Body of pancreas (tissue), 4 donors: ENCODE results near the gene GOSR1. TPM values are rescaled to one million over a fixed set of nuclear protein-coding genes. Genes with fewer than 3 reads are reported as not detected.

Source experiments
- ATAC-seq: fragments of 150-250 bp; one replicate; pipeline ENCODE4 v1.9.1; 2016
- DNase-seq, 4 donors: peaks; one replicate each; pipeline ENCODE4 v3.0.0-alpha.2; 2019
- H3K27ac ChIP-seq, 4 donors: fragments of 200-600 bp; sonication (generic); 1 replicate in 3 of 4; 2 replicates in 1 of 4; pipeline versions ENCODE4 v1.5.1 to v1.6.1; 2016 to 2019; ENCODE audit warnings: mild to moderate bottlenecking in 1 of 4, mixed read lengths in 1 of 4, moderate library complexity in 1 of 4
- H3K27me3 ChIP-seq, 2 donors: fragments of 200-600 bp; sonication (generic); one replicate each; pipeline ENCODE4 v1.6.0; 2016; ENCODE audit warnings: mild to moderate bottlenecking in 1 of 2
- H3K36me3 ChIP-seq, 2 donors: fragments of 200-600 bp; sonication (generic); replicated peaks in 1 of 2; 2 replicates each; pipeline ENCODE4 v1.5.1; 2016; ENCODE audit warnings: low read depth in 2 of 2; ENCODE audit not compliant: insufficient read depth in 1 of 2
- H3K4me1 ChIP-seq: fragments of 200-600 bp; sonication (generic); one replicate; pipeline ENCODE4 v1.6.0; 2016
- H3K4me3 ChIP-seq, 2 donors: fragments of 200-600 bp; sonication (generic); 1 replicate in 1 of 2; 2 replicates in 1 of 2; pipeline ENCODE4 v1.5.1; 2016 to 2019
- H3K9me3 ChIP-seq, 3 donors: fragments of 200-600 bp; sonication (generic); 1 replicate in 2 of 3; 2 replicates in 1 of 3; pipeline ENCODE4 v1.5.1; 2016
- POLR2A ChIP-seq, 3 donors: fragments of 450-650 bp; IDR thresholded peaks; one replicate each; pipeline ENCODE4 v1.6.1; 2016; ENCODE audit warnings: antibody characterized with exemption in 3 of 3, mild to moderate bottlenecking in 2 of 3
- WGBS, 2 donors: methylation state at CpG; one replicate each; pipeline ENCODE4 v1.1.5; 2017; 5-methylcytosine and 5-hydroxymethylcytosine counted together
- intact Hi-C: fragments of 100-400 bp; cut with DNase I; formaldehyde crosslinking; loops from one replicate; pipeline ENCODE4 v1.15.1; 2023
- total RNA-seq, 2 donors: library from RNA; depleted of rRNA; stranded (reverse); fragments of >200 nt; gene quantifications; one replicate each; pipeline ENCODE4 v1.1.0, GENCODE V29; 2016
- TF ChIP-seq, protein P1 (sequence below), 7 experiments: fragments of 450-650 bp in 4 of 7; fragments of 200-600 bp in 3 of 7; sonication (generic) in 3 of 7; IDR thresholded peaks; one replicate each; pipeline ENCODE4 v1.5.1; 2016 to 2019; ENCODE audit warnings: antibody characterized with exemption in 7 of 7

Gene GOSR1
- total RNA-seq, 2 donors from 2014 or later, result 20.8 to 24.1 TPM

GRCh38 chr17:30554839-30555751, 77.9 kb downstream of the GOSR1 start:
- H3K4me3 ChIP-seq, result no peak overlapping the region
- ATAC-seq (no peak), DNase-seq (no peak)
- intact Hi-C loops, result no loop called here
- no peaks in the 10 kb centered on the region for H3K27me3 ChIP-seq
- no peaks in the 10 kb centered on the region for H3K36me3 ChIP-seq
- H3K9me3 ChIP-seq, result no peaks in the 10 kb centered on the region
- no peak for TF ChIP-seq POLR2A (IDR thresholded peaks at IDR 0.05)
- TF ChIP-seq, protein P1, sequence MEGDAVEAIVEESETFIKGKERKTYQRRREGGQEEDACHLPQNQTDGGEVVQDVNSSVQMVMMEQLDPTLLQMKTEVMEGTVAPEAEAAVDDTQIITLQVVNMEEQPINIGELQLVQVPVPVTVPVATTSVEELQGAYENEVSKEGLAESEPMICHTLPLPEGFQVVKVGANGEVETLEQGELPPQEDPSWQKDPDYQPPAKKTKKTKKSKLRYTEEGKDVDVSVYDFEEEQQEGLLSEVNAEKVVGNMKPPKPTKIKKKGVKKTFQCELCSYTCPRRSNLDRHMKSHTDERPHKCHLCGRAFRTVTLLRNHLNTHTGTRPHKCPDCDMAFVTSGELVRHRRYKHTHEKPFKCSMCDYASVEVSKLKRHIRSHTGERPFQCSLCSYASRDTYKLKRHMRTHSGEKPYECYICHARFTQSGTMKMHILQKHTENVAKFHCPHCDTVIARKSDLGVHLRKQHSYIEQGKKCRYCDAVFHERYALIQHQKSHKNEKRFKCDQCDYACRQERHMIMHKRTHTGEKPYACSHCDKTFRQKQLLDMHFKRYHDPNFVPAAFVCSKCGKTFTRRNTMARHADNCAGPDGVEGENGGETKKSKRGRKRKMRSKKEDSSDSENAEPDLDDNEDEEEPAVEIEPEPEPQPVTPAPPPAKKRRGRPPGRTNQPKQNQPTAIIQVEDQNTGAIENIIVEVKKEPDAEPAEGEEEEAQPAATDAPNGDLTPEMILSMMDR (IDR thresholded peaks at IDR 0.05), result no peak
- no peak overlapping the region for H3K27ac ChIP-seq
- H3K4me1 ChIP-seq, result no peaks in the 10 kb centered on the region
- WGBS, 2 donors, result 81 to 83% methylated on average over 11 to 19 of the region's 20 CpGs

GRCh38 chr17:30555942-30556341, 78.7 kb downstream of the GOSR1 start:
- Histone ChIP-seq H3K4me1 (no peaks in the 10 kb centered on the region), H3K36me3 (no peaks in the 10 kb centered on the region), H3K4me3 (no peak overlapping the region), H3K27ac (no peak overlapping the region), H3K27me3 (no peaks in the 10 kb centered on the region), H3K9me3 (no peaks in the 10 kb centered on the region)
- ATAC-seq (no peak), DNase-seq (no peak)
- intact Hi-C loops, result no loop called here
- TF ChIP-seq, protein P1 (IDR thresholded peaks at IDR 0.05), result no peak
- TF ChIP-seq POLR2A (IDR thresholded peaks at IDR 0.05), result no peak
- 83 to 84% methylated on average over 4 to 5 of the region's 5 CpGs for WGBS, 2 donors

GRCh38 chr17:30556374-30557332, 79.4 kb downstream of the GOSR1 start:
- no peak for TF ChIP-seq POLR2A (IDR thresholded peaks at IDR 0.05)
- TF ChIP-seq, protein P1 (IDR thresholded peaks at IDR 0.05), result no peak
- H3K4me3 ChIP-seq, result no peak overlapping the region
- no peaks in the 10 kb centered on the region for H3K4me1 ChIP-seq
- H3K27ac ChIP-seq, result no peak overlapping the region
- ATAC-seq, result no peak
- H3K27me3 ChIP-seq, result no peaks in the 10 kb centered on the region
- DNase-seq, result no peak
- 77 to 79% methylated on average over 22 to 26 of the region's 26 CpGs for WGBS, 2 donors
- intact Hi-C loops, result no loop called here
- no peaks in the 10 kb centered on the region for H3K9me3 ChIP-seq
- H3K36me3 ChIP-seq, result no peaks in the 10 kb centered on the region

DNA sequence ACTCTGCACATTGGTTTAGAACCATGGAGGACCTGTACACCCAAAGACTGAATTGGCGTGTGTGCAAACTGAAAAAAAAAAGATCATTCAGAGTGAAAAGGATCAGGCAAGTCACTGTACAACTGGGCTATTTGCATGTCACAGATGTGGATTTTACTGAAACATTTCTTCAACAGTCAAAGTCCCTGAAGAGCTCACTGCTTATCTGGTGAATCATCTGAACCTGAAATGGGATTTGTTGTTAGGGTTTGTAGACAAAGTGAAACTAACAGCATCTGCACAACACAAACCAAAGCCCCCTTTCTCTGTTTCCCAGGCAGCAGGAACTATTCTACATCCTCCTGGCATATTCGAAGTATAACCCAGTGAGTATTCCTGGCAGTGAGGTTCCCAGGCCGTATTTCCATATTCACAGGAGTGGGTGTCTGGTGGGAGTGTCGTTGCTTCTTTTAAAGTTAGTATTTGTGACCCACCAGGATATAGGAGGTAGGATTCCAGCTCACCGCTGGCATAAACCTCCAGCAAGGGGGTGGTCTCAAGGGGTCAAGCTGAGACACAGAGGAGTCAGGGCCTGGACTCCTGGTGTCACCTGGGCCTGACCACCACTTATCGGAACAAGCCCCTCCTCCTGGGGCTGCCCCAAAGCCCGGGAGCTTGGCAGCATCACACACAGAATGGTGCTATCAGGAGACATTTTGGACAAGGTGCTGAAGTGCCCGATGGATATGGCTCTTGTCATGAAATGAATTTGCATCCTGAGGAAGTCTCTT, 80.9 kb downstream of the GOSR1 start:
- ATAC-seq (no peak), DNase-seq (no peak)
- H3K27ac ChIP-seq, result no peak overlapping the region
- no peaks in the 10 kb centered on the region for H3K4me1 ChIP-seq
- TF ChIP-seq, protein P1 (IDR thresholded peaks at IDR 0.05), result no peak
- TF ChIP-seq POLR2A (IDR thresholded peaks at IDR 0.05), result no peak
- no peaks in the 10 kb centered on the region for H3K9me3 ChIP-seq
- intact Hi-C loops, result no loop called here
- no peaks in the 10 kb centered on the region for H3K36me3 ChIP-seq
- 55 to 61% methylated on average over 3 to 8 of the region's 8 CpGs for WGBS, 2 donors
- no peak overlapping the region for H3K4me3 ChIP-seq
- H3K27me3 ChIP-seq, result no peaks in the 10 kb centered on the region
